Esophagus squamous epithelium (tissue), 5 donors: Measurements from ENCODE around the gene PDCD4. TPM values are rescaled to one million over a fixed set of nuclear protein-coding genes. Genes with fewer than 3 reads are reported as not detected.
A peak's percentile ranks its signal among the peaks of the same experiment; 100 is the strongest.

ENCODE experiments used
- DNase-seq: peaks from one replicate; lab custom pipeline; 2025; lab: John Stamatoyannopoulos, UW
- H3K27ac ChIP-seq, 4 donors: fragments of 200-600 bp; sonication (generic); one replicate each; pipeline ENCODE4 v1.5.1; 2016 to 2019; ENCODE audit warnings: mild to moderate bottlenecking in 1 of 4
- H3K27me3 ChIP-seq, 4 donors: fragments of 200-600 bp; sonication (generic); 1 replicate in 3 of 4; 2 replicates in 1 of 4; pipeline versions ENCODE4 v1.5.1 to v1.6.0; 2017 to 2021; ENCODE audit warnings: antibody characterized with exemption in 1 of 4
- H3K36me3 ChIP-seq, 3 donors: fragments of 200-600 bp; sonication (generic); one replicate each; pipeline ENCODE4 v1.5.1; 2016 to 2019
- H3K4me1 ChIP-seq, 3 donors: fragments of 200-600 bp; sonication (generic); one replicate each; pipeline ENCODE4 v1.5.1; 2017 to 2019
- H3K4me3 ChIP-seq, 4 donors: fragments of 200-600 bp; sonication (generic); 1 replicate in 3 of 4; 2 replicates in 1 of 4; pipeline ENCODE4 v1.5.1; 2016 to 2019; ENCODE audit warnings: mild to moderate bottlenecking in 2 of 4, moderate library complexity in 1 of 4
- H3K9me3 ChIP-seq, 3 donors: fragments of 200-600 bp; sonication (generic); one replicate each; pipeline ENCODE4 v1.5.1; 2016 to 2019
- POLR2A ChIP-seq, 4 donors: fragments of 450-650 bp; IDR thresholded peaks; one replicate each; pipeline ENCODE4 v1.6.1; 2017; ENCODE audit warnings: antibody characterized with exemption in 4 of 4, mild to moderate bottlenecking in 4 of 4, moderate library complexity in 3 of 4
- WGBS, 2 donors: methylation state at CpG; one replicate each; pipeline ENCODE4 v1.1.5; 2018; 5-methylcytosine and 5-hydroxymethylcytosine counted together
- intact Hi-C: fragments of 100-400 bp; cut with DNase I; formaldehyde crosslinking; loops from one replicate; pipeline ENCODE4 v1.15.0; 2022
- total RNA-seq, 4 donors: library from RNA; depleted of rRNA; stranded (reverse); fragments of >200 nt; gene quantifications; one replicate each; pipeline ENCODE4 v1.1.0, GENCODE V29; 2016
- TF ChIP-seq, protein P1 (sequence below), 6 experiments: fragments of 450-650 bp in 4 of 6; fragments of 200-600 bp in 2 of 6; sonication (generic) in 2 of 6; IDR thresholded peaks; one replicate each; pipeline ENCODE4 v1.5.1; 2016 to 2019; ENCODE audit warnings: antibody characterized with exemption in 6 of 6, mild to moderate bottlenecking in 4 of 6, moderate library complexity in 4 of 6
- donor health status: DM: yes; HTN: yes; CAD: no.

Gene PDCD4
- total RNA-seq, 4 donors from 2014 or later: 68.3 to 299 (median 171) TPM

DNA sequence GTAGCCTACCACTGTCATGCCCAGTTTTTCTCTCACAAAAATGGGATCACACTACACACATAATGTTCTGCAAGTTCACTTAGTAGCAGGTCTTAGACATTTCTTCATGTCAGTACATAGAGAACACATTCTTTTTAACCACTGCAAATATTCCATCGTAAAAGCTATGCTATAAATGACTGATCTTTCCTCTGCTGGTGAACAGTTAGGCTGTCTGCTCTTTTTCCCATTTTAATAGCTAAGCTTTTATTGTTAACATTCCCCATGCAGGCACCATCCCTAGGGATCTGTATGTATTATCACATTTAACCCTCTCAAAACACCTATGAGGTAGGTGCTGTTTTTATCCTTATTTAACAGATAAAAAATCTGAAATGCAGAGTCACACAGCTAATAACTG lies 46.2 kb upstream of the PDCD4 start:
- Histone ChIP-seq H3K9me3 (no peaks in the 10 kb centered on the region), H3K36me3 (no peaks in the 10 kb centered on the region), H3K4me1 (peaks cover 43 to 94% (median 60%) of the 10 kb centered on the region in 3 donors), H3K27me3 (no peaks in the 10 kb centered on the region), H3K4me3 (no peak overlapping the region), H3K27ac (peak overlapping the region in 2 of 4 donors; percentile 90 to 92)
- intact Hi-C loops: no loop called here
- TF ChIP-seq, protein P1, sequence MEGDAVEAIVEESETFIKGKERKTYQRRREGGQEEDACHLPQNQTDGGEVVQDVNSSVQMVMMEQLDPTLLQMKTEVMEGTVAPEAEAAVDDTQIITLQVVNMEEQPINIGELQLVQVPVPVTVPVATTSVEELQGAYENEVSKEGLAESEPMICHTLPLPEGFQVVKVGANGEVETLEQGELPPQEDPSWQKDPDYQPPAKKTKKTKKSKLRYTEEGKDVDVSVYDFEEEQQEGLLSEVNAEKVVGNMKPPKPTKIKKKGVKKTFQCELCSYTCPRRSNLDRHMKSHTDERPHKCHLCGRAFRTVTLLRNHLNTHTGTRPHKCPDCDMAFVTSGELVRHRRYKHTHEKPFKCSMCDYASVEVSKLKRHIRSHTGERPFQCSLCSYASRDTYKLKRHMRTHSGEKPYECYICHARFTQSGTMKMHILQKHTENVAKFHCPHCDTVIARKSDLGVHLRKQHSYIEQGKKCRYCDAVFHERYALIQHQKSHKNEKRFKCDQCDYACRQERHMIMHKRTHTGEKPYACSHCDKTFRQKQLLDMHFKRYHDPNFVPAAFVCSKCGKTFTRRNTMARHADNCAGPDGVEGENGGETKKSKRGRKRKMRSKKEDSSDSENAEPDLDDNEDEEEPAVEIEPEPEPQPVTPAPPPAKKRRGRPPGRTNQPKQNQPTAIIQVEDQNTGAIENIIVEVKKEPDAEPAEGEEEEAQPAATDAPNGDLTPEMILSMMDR (IDR thresholded peaks at IDR 0.05): no peak
- TF ChIP-seq POLR2A (IDR thresholded peaks at IDR 0.05): no peak
- WGBS, 2 donors: 88 to 96% methylated on average over 1 of the region's 1 CpG
- no peak for DNase-seq

DNA sequence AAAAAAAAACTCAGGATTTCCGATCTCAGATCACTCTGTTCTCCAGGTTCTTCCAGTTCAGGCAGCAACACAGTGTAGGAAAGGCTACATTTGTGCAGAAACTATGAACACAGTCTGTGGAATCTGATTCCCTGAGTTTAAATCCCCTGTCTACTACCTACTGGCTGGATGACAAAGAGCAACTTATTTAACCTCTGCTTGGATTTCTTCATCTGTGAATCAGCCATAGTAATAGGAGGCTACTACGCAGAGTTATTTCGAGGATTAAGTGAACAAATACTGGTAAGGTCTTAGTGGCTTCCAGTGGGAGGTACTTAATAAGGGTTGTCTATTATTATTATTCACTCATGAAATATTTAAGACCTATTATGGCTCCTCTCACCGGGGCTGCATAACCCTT lies 44.3 kb upstream of the PDCD4 start:
- Histone ChIP-seq H3K9me3 (no peaks in the 10 kb centered on the region), H3K27me3 (no peaks in the 10 kb centered on the region), H3K36me3 (no peaks in the 10 kb centered on the region), H3K4me3 (peak overlapping the region in 2 of 4 donors; percentile 7 to 24), H3K27ac (peak overlapping the region; percentile 66 to 92 (median 84)), H3K4me1 (peaks cover 27 to 83% (median 41%) of the 10 kb centered on the region in 3 donors)
- DNase-seq: no peak
- 27 to 31% methylated on average over 3 to 4 of the region's 4 CpGs for WGBS, 2 donors
- TF ChIP-seq, protein P1 (IDR thresholded peaks at IDR 0.05): no peak
- TF ChIP-seq POLR2A (IDR thresholded peaks at IDR 0.05): no peak
- intact Hi-C loops: no loop called here

DNA sequence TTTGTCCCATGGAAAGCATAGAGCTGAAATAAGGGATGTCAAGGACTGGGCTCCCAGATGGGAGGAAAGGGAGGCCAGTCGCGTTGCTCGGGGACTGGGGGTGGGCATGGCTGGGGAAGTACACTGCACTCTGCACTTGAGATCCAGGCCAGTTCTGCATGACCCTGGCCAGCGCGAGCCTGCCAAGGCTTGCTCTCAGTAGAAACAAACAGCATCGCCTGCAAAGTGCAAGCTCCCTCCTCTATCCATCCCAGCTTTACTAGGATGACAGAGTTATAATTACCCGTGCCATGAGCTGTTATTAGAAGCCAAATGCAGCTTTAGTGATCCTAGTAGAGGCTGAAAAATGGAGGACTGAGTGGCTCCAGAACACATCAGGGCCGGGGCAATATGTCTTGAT lies 43.9 kb upstream of the PDCD4 start:
- Histone ChIP-seq H3K4me1 (peaks cover 23 to 83% (median 36%) of the 10 kb centered on the region in 3 donors), H3K9me3 (no peaks in the 10 kb centered on the region), H3K4me3 (peak overlapping the region in 2 of 4 donors; percentile 7 to 24), H3K27me3 (no peaks in the 10 kb centered on the region), H3K36me3 (no peaks in the 10 kb centered on the region), H3K27ac (peak overlapping the region; percentile 66 to 92 (median 84))
- TF ChIP-seq, protein P1 (IDR thresholded peaks at IDR 0.05): no peak
- no peak for TF ChIP-seq POLR2A (IDR thresholded peaks at IDR 0.05)
- 20 to 40% methylated on average over 1 to 8 of the region's 8 CpGs for WGBS, 2 donors
- intact Hi-C loops: no loop called here
- DNase-seq: no peak

DNA sequence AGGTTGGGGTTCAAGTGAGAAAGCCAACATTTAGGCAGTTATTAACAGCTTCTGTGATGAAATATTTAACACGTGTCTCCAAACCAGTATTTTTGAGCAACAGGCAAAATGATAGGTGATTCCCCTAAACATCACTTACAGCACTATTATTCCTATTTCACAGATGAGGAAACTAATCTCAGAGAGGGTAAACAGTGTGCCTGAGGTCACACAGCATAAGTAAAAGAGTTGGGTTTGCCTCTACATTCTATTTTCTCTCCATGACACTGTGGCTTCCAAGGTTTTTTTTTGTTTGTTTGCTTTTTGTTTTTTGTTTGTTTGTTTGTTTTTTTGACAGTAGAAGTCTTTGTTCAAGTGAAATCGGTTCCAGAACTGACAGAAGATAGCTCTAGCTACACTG lies 43.2 kb upstream of the PDCD4 start:
- intact Hi-C loops: no loop called here
- H3K4me1 ChIP-seq: peaks cover 21 to 83% (median 32%) of the 10 kb centered on the region in 3 donors
- no peaks in the 10 kb centered on the region for H3K9me3 ChIP-seq
- H3K27ac ChIP-seq: peak overlapping the region; percentile 66 to 92 (median 84)
- H3K27me3 ChIP-seq: no peaks in the 10 kb centered on the region
- TF ChIP-seq, protein P1 (IDR thresholded peaks at IDR 0.05): no peak
- no peak for TF ChIP-seq POLR2A (IDR thresholded peaks at IDR 0.05)
- no peaks in the 10 kb centered on the region for H3K36me3 ChIP-seq
- H3K4me3 ChIP-seq: no peak overlapping the region
- no peak for DNase-seq
- 47 to 49% methylated on average over 2 of the region's 2 CpGs for WGBS, 2 donors

DNA sequence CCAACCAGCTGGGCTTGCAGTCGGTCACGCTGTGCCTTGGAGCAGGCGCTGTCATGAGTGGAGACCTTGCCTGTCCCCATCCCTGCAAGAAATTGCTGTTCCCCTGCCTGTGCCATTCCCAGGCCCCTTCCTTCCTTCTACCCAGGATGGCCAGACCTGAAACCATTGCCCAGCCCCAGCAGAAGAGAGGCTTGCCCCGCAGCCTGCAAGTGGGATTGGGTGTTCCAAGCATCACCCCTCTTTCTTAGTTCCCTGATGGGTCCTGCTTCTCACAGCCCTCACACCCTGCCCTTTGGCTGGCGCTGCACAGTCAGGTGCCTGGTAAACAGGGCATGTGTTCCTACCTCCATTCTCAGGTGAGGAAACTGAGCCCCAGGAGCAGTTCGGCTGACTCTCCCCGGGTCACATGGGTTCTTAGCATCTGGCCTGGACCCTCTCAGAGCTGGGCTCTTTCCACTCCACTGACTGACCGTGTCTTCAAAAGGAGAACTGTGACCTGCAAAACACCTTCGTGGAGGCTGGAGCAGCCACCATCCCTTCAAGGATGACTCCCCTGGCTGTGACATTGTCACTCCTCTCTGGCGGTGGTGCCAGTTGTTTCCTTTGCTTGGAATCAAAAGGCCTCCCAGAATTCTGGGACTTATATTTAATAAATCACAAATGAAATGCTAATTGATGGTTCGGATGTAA lies 41.9 kb upstream of the PDCD4 start:
- H3K4me1 ChIP-seq: peaks cover 25 to 83% (median 34%) of the 10 kb centered on the region in 3 donors
- H3K27ac ChIP-seq: peak overlapping the region in 3 of 4 donors; percentile 57 to 92 (median 89)

More for the DNA sequence above, 41.9 kb upstream of the PDCD4 start:
- WGBS, 2 donors: 77 to 88% methylated on average over 2 to 6 of the region's 11 CpGs
- no peak for TF ChIP-seq POLR2A (IDR thresholded peaks at IDR 0.05)
- TF ChIP-seq, protein P1 (IDR thresholded peaks at IDR 0.05): no peak
- no peaks in the 10 kb centered on the region for H3K9me3 ChIP-seq
- intact Hi-C loops: no loop called here
- H3K36me3 ChIP-seq: no peaks in the 10 kb centered on the region
- H3K27me3 ChIP-seq: no peaks in the 10 kb centered on the region
- H3K4me3 ChIP-seq: no peak overlapping the region
- DNase-seq: no peak
